Epithelial cell of esophagus (primary cell): ENCODE measurements around the gene RAB3IL1.

Experiments
- DNase-seq: peaks from one replicate; pipeline ENCODE4 v3.0.0; 2010; ENCODE audit warnings: low read depth
- H3K4me3 ChIP-seq: 2 replicates; pipeline ENCODE4 v1.5.1; 2011; ENCODE audit warnings: mild to moderate bottlenecking, low read length, control low read depth
- CTCF ChIP-seq: IDR thresholded peaks from 2 replicates; pipeline ENCODE4 v1.5.1; 2011; ENCODE audit warnings: low read depth, mild to moderate bottlenecking, low read length, control low read depth, inconsistent platforms; ENCODE audit not compliant: insufficient read depth; ENCODE audit errors: missing control alignments

The RAB3IL1 gene

GRCh38 chr11:61926235-61926634 lies 8.9 kb upstream of the RAB3IL1 start:
- no peak overlapping the region for H3K4me3 ChIP-seq
- DNase-seq, result no peak
- no peak for TF ChIP-seq CTCF

- TF ChIP-seq CTCF, result no peak
- no peak for DNase-seq
- no peak overlapping the region for H3K4me3 ChIP-seq
These were observed 8.4 kb upstream of the RAB3IL1 start for GRCh38 chr11:61925736-61926135.

GRCh38 chr11:61924064-61924455 lies 6.7 kb upstream of the RAB3IL1 start:
- DNase-seq, result no peak
- no peak for TF ChIP-seq CTCF
- no peak overlapping the region for H3K4me3 ChIP-seq

GRCh38 chr11:61923166-61924063 lies 6.0 kb upstream of the RAB3IL1 start:
- H3K4me3 ChIP-seq, result no peak overlapping the region
- TF ChIP-seq CTCF, result no peak
- DNase-seq, result peak; percentile 15

- DNase-seq, result no peak
These were observed 5.2 kb upstream of the RAB3IL1 start for GRCh38 chr11:61922539-61922938.

GRCh38 chr11:61921446-61921845 lies 4.1 kb upstream of the RAB3IL1 start:
- no peak for DNase-seq
- TF ChIP-seq CTCF, result no peak
- H3K4me3 ChIP-seq, result no peak overlapping the region

More at GRCh38 chr11:61922539-61922938, 5.2 kb upstream of the RAB3IL1 start:
- TF ChIP-seq CTCF, result no peak
- H3K4me3 ChIP-seq, result no peak overlapping the region
